ENCODE measurements around the gene CALHM4. TPM values are rescaled to one million over a fixed set of nuclear protein-coding genes. Genes with fewer than 3 reads are reported as not detected.
"Not testable (repeated sequence)": the region's sequence is repeated elsewhere in the genome, so short reads cannot be mapped to it uniquely, and the experiment has no call there.

The CALHM4 gene
- total RNA-seq, 2 donors from 2014 or later = not detected

GRCh38 chr6:116577486-116577885 lies 23.9 kb downstream of the CALHM4 start:
- H3K27ac Mint-ChIP-seq = peak overlapping the region; percentile 13
- no peaks in the 10 kb centered on the region for H3K9me3 Mint-ChIP-seq
- H3K4me1 Mint-ChIP-seq = peaks cover 25% of the 10 kb centered on the region
- H3K27me3 Mint-ChIP-seq = no peaks in the 10 kb centered on the region
- H3K4me3 Mint-ChIP-seq = no peak overlapping the region
- ATAC-seq (replicated peaks) = no peak
- peaks cover 74% of the 10 kb centered on the region for H3K36me3 Mint-ChIP-seq (ENCODE audit: low read depth)

GRCh38 chr6:116578335-116578734 lies 24.8 kb downstream of the CALHM4 start:
- Mint-ChIP-seq H3K4me3 (no peak overlapping the region), H3K27ac (no peak overlapping the region), H3K36me3 (ENCODE audit: low read depth) (peaks cover 83% of the 10 kb centered on the region), H3K9me3 (no peaks in the 10 kb centered on the region), H3K4me1 (peaks cover 20% of the 10 kb centered on the region), H3K27me3 (no peaks in the 10 kb centered on the region)
- no peak for ATAC-seq (replicated peaks)

- Mint-ChIP-seq H3K27me3 (no peaks in the 10 kb centered on the region), H3K9me3 (no peaks in the 10 kb centered on the region), H3K27ac (peak overlapping the region; percentile 38), H3K36me3 (ENCODE audit: low read depth) (peaks cover 87% of the 10 kb centered on the region), H3K4me3 (no peak overlapping the region), H3K4me1 (peaks cover 16% of the 10 kb centered on the region)
- ATAC-seq (replicated peaks) = no peak
These were observed 25.6 kb downstream of the CALHM4 start for GRCh38 chr6:116579143-116579542.

DNA sequence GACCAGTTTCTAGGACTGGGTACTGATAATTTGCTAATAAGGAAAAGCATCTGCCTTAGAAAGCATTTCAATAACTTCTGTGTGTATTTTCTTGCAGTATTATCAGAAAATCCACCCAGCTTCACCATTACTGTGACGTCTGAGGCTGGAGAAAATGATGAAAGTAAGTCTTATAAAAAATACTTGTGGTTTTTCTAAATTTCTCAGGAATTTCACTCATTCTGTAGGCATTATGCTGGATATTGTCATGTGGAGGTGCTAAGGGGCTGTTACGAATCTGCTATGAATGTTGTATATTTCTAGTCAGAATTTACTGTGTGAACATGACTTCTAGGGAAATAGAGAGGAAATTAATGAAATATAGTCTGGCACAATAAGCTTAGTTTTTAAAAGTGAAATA lies 26.6 kb downstream of the CALHM4 start:
- peaks cover 87% of the 10 kb centered on the region for H3K36me3 Mint-ChIP-seq (ENCODE audit: low read depth)
- no peaks in the 10 kb centered on the region for H3K27me3 Mint-ChIP-seq
- no peaks in the 10 kb centered on the region for H3K9me3 Mint-ChIP-seq
- H3K4me3 Mint-ChIP-seq = no peak overlapping the region
- peaks cover 12% of the 10 kb centered on the region for H3K4me1 Mint-ChIP-seq
- ATAC-seq (replicated peaks) = no peak
- H3K27ac Mint-ChIP-seq = no peak overlapping the region

DNA sequence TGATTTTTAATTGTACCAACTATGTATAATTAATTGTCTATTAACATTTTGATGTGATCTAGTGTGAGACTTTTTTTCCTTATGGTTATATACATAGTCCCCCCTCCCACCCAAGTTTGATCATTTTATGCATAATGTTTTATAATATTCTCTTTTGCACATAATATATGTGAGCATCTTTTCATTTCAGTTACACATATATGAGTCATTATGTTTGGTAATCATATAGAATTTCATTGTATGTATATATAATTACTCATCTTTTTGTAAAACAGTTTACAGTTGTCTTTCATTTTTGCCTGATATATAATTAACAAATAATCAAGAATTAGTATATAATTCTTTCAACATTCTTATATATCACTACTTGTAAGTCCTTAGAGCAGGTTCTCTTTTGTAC lies 32.7 kb downstream of the CALHM4 start:
- H3K36me3 Mint-ChIP-seq (ENCODE audit: low read depth) = peaks cover 96% of the 10 kb centered on the region
- no peaks in the 10 kb centered on the region for H3K27me3 Mint-ChIP-seq
- ATAC-seq (replicated peaks) = no peak
- no peak overlapping the region for H3K4me3 Mint-ChIP-seq
- no peak overlapping the region for H3K27ac Mint-ChIP-seq
- H3K9me3 Mint-ChIP-seq = no peaks in the 10 kb centered on the region
- no peaks in the 10 kb centered on the region for H3K4me1 Mint-ChIP-seq

DNA sequence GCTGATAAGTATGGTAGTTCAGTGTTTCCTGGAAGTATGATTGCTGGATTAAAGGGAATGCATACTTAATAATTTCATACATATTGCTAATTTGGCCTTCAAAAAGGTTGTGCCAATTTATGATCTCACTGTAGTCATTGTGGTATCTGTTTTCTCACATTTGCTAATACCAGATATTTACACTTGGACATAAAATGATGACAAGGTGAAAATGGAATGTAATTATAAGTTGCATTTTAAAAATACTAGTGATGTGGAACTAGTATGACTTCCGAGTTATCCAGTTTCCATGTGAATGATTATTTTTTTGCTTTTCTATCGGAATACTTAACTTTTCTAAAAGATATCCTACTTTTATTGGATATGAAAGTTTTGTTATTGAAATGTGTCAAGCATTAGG lies 33.2 kb downstream of the CALHM4 start:
- Mint-ChIP-seq H3K4me3 (no peak overlapping the region), H3K36me3 (ENCODE audit: low read depth) (peaks cover 96% of the 10 kb centered on the region)

DNA sequence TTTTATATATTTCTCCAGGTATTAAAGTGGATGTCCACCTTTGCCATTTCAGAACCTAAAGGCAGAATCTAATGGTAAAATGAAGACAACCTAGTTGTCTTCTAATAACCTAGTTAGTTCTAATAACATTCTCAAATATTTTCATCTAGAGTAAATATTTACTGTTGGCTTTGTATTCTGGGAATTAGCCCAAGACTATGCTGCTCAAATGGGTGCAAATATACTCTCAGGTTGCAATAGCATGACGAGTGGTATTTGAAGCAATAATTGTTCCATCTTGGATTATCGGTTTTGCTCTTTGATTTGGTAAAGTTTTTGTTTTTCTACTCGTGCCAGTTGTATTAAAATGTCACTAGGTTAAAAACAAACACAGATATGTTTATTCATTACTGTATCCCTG lies 41.7 kb downstream of the CALHM4 start:
- Mint-ChIP-seq H3K4me3 (no peak overlapping the region), H3K27me3 (no peaks in the 10 kb centered on the region), H3K36me3 (ENCODE audit: low read depth) (peaks cover 87% of the 10 kb centered on the region), H3K9me3 (no peaks in the 10 kb centered on the region), H3K4me1 (no peaks in the 10 kb centered on the region), H3K27ac (no peak overlapping the region)
- ATAC-seq (replicated peaks) = no peak

More for the DNA sequence above, 33.2 kb downstream of the CALHM4 start:
- no peaks in the 10 kb centered on the region for H3K4me1 Mint-ChIP-seq
- no peak for ATAC-seq (replicated peaks)
- no peaks in the 10 kb centered on the region for H3K27me3 Mint-ChIP-seq
- H3K27ac Mint-ChIP-seq = no peak overlapping the region
- H3K9me3 Mint-ChIP-seq = no peaks in the 10 kb centered on the region

DNA sequence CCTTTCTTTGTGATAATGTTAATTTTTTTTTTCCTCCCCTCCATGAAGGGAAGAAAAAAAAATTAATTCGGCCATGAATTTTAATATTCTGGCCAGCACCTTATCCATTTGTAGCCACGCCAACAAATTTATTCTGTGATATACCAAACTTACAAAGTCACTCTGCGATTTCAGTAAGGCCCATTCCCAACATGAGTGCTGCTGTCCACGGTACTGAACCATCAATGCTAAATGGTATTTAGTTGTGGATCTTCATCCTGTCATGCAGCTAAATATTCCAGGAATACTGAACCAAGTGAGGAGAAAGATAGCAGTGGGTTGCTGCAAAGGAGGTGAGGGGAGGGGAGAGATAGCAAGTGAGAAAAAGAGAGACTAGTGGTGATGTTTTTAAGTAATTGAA lies 43.3 kb downstream of the CALHM4 start:
- Mint-ChIP-seq H3K27me3 (no peaks in the 10 kb centered on the region), H3K27ac (no peak overlapping the region), H3K4me1 (no peaks in the 10 kb centered on the region), H3K4me3 (no peak overlapping the region), H3K9me3 (no peaks in the 10 kb centered on the region), H3K36me3 (ENCODE audit: low read depth) (peaks cover 81% of the 10 kb centered on the region)
- no peak for ATAC-seq (replicated peaks)

DNA sequence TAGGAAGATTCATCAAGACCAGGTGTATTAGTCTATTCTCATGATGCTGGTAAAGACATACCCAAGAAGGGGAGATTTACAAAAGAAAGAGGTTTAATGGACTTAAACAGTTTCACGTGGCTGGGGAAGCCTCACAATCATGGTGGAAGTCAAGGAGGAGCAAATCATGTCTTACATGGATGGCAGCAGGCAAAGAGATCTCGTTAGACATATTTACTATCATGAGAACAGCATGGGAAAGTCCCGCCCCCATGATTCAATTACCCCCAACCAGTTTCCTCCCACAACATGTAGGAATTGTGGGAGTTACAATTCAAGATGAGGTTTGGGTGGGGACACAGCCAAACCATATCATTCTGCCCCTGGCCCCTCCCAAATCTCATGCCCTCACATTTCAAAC lies 50.4 kb downstream of the CALHM4 start:
- ATAC-seq (replicated peaks); H3K27ac Mint-ChIP-seq; H3K4me1 Mint-ChIP-seq; H3K4me3 Mint-ChIP-seq; H3K9me3 Mint-ChIP-seq; H3K27me3 Mint-ChIP-seq: not testable (repeated sequence)
- peaks cover 23% of the 10 kb centered on the region for H3K36me3 Mint-ChIP-seq (ENCODE audit: low read depth)

- not testable (repeated sequence) for H3K4me1 Mint-ChIP-seq; ATAC-seq (replicated peaks); H3K9me3 Mint-ChIP-seq; H3K27me3 Mint-ChIP-seq; H3K4me3 Mint-ChIP-seq; H3K27ac Mint-ChIP-seq
- peaks cover 14% of the 10 kb centered on the region for H3K36me3 Mint-ChIP-seq (ENCODE audit: low read depth)
These were observed 51.3 kb downstream of the CALHM4 start for GRCh38 chr6:116604868-116605267.

GRCh38 chr6:116605935-116606334 lies 52.4 kb downstream of the CALHM4 start:
- H3K9me3 Mint-ChIP-seq = peaks cover 9% of the 10 kb centered on the region
- no peak overlapping the region for H3K4me3 Mint-ChIP-seq
- no peaks in the 10 kb centered on the region for H3K4me1 Mint-ChIP-seq
- no peak overlapping the region for H3K27ac Mint-ChIP-seq
- peaks cover 6% of the 10 kb centered on the region for H3K36me3 Mint-ChIP-seq (ENCODE audit: low read depth)
- H3K27me3 Mint-ChIP-seq = no peaks in the 10 kb centered on the region
- ATAC-seq (replicated peaks) = no peak

Other genes starting within 250 kb of the CALHM4 start
- 10 to 100 TPM; 26.0 to 28.9 TPM for gene DSE, start 182.8 kb upstream of the CALHM4 start, total RNA-seq
- 10 to 100 TPM in 1 of 2 donors, 1 to 10 TPM in 1; 7.5 to 18.9 TPM for gene CALHM6, start 92.4 kb upstream of the CALHM4 start, total RNA-seq
- gene CALHM5, start 42.1 kb upstream of the CALHM4 start, total RNA-seq = not detected
- gene TRAPPC3L, start 8.1 kb upstream of the CALHM4 start, total RNA-seq = not detected
- 10 to 100 TPM; 24.4 to 44.6 TPM for gene RWDD1, start 17.8 kb downstream of the CALHM4 start, total RNA-seq
- under 1 TPM in 1 of 2 donors, not detected in 1; 0.28 TPM for gene RSPH4A, start 62.7 kb downstream of the CALHM4 start, total RNA-seq
- 10 to 100 TPM; 16.3 to 21.6 TPM for gene ZUP1, start 115.0 kb downstream of the CALHM4 start, total RNA-seq
- gene KPNA5, start 127.5 kb downstream of the CALHM4 start, total RNA-seq = 1 to 10 TPM; 7.9 to 8.7 TPM
- gene FAM162B, start 212.0 kb downstream of the CALHM4 start, total RNA-seq = not detected

Measured in activated T-helper 17 cell treated with anti-CD3 and anti-CD28 coated beads, Interleukin-2, amount 50 U/mL, for 72 hours (primary cell).